Gastroesophageal sphincter (tissue), 4 donors: ENCODE results near the gene OPCML. TPM values are rescaled to one million over a fixed set of nuclear protein-coding genes. Genes with fewer than 3 reads are reported as not detected.
A peak's percentile ranks its signal among the peaks of the same experiment; 100 is the strongest.

Experiments
- ATAC-seq: fragments of 150-250 bp; one replicate; pipeline ENCODE4 v1.9.1; 2016; ENCODE audit warnings: mild to moderate bottlenecking, moderate library complexity
- H3K27ac ChIP-seq, 4 donors: fragments of 200-600 bp; sonication (generic) in 3 of 4; 1 replicate in 3 of 4; 2 replicates in 1 of 4; pipeline ENCODE4 v1.5.1; 2016 to 2019
- H3K27me3 ChIP-seq: fragments of 200-600 bp; sonication (generic); one replicate; pipeline ENCODE4 v1.5.1; 2019
- H3K36me3 ChIP-seq, 2 donors: fragments of 200-600 bp; sonication (generic); one replicate each; pipeline ENCODE4 v1.5.1; 2019; ENCODE audit warnings: control low read depth in 1 of 2
- H3K4me1 ChIP-seq, 3 donors: fragments of 200-600 bp; sonication (generic); 1 replicate in 2 of 3; 2 replicates in 1 of 3; pipeline ENCODE4 v1.5.1; 2016 to 2019; ENCODE audit warnings: control low read depth in 2 of 3
- H3K4me3 ChIP-seq, 2 donors: fragments of 200-600 bp; sonication (generic); one replicate each; pipeline ENCODE4 v1.5.1; 2019; ENCODE audit warnings: mild to moderate bottlenecking in 1 of 2, moderate library complexity in 1 of 2
- H3K9me3 ChIP-seq, 3 donors: fragments of 200-600 bp; sonication (generic); one replicate each; pipeline ENCODE4 v1.5.1; 2017 to 2019; ENCODE audit warnings: control low read depth in 2 of 3
- EP300 ChIP-seq: sonication (generic); formaldehyde crosslinking; IDR thresholded peaks from one replicate; pipeline ENCODE4 v1.6.1; 2017; ENCODE audit warnings: antibody characterized with exemption, mild to moderate bottlenecking
- POLR2A ChIP-seq, 2 donors: fragments of 450-650 bp; IDR thresholded peaks; one replicate each; pipeline ENCODE4 v1.6.1; 2017; ENCODE audit warnings: antibody characterized with exemption in 2 of 2, mild to moderate bottlenecking in 2 of 2, moderate library complexity in 1 of 2
- POLR2AphosphoS5 ChIP-seq: sonication (generic); formaldehyde crosslinking; IDR thresholded peaks from one replicate; pipeline ENCODE4 v1.6.1; 2017; ENCODE audit warnings: antibody characterized with exemption
- WGBS, 2 donors: methylation state at CpG; one replicate each; pipeline ENCODE4 v1.1.5; 2018; ENCODE audit warnings: low coverage in 1 of 2; 5-methylcytosine and 5-hydroxymethylcytosine counted together
- total RNA-seq, 4 donors: library from RNA; depleted of rRNA; stranded (reverse); fragments of >200 nt; gene quantifications; one replicate each; pipeline ENCODE4 v1.1.0, GENCODE V29; 2016
- TF ChIP-seq, protein P1 (sequence below), 4 experiments: fragments of 200-600 bp in 2 of 4; fragments of 450-650 bp in 2 of 4; sonication (generic) in 1 of 4; IDR thresholded peaks; one replicate each; pipeline ENCODE4 v1.5.1; 2017 to 2019; ENCODE audit warnings: antibody characterized with exemption in 4 of 4, mild to moderate bottlenecking in 2 of 4, moderate library complexity in 2 of 4

OPCML gene
- total RNA-seq, 4 donors from 2014 or later = 0.13 to 0.93 (median 0.33) TPM

- no peak for TF ChIP-seq EP300
- TF ChIP-seq, protein P1, sequence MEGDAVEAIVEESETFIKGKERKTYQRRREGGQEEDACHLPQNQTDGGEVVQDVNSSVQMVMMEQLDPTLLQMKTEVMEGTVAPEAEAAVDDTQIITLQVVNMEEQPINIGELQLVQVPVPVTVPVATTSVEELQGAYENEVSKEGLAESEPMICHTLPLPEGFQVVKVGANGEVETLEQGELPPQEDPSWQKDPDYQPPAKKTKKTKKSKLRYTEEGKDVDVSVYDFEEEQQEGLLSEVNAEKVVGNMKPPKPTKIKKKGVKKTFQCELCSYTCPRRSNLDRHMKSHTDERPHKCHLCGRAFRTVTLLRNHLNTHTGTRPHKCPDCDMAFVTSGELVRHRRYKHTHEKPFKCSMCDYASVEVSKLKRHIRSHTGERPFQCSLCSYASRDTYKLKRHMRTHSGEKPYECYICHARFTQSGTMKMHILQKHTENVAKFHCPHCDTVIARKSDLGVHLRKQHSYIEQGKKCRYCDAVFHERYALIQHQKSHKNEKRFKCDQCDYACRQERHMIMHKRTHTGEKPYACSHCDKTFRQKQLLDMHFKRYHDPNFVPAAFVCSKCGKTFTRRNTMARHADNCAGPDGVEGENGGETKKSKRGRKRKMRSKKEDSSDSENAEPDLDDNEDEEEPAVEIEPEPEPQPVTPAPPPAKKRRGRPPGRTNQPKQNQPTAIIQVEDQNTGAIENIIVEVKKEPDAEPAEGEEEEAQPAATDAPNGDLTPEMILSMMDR (IDR thresholded peaks at IDR 0.05) = no peak
- no peak for TF ChIP-seq POLR2AphosphoS5
- no peak for TF ChIP-seq POLR2A (IDR thresholded peaks at IDR 0.05)
- Histone ChIP-seq H3K4me3 (no peak overlapping the region), H3K9me3 (peaks cover 0 to 4% (median 0%) of the 10 kb centered on the region in 3 donors), H3K27me3 (no peaks in the 10 kb centered on the region), H3K4me1 (no peaks in the 10 kb centered on the region), H3K27ac (no peak overlapping the region), H3K36me3 (no peaks in the 10 kb centered on the region)
- ATAC-seq = no peak
- 58 to 80% methylated on average over 1 to 2 of the region's 7 CpGs for WGBS, 2 donors
These were observed 194.3 kb downstream of the OPCML start for GRCh38 chr11:133337951-133338418.

DNA sequence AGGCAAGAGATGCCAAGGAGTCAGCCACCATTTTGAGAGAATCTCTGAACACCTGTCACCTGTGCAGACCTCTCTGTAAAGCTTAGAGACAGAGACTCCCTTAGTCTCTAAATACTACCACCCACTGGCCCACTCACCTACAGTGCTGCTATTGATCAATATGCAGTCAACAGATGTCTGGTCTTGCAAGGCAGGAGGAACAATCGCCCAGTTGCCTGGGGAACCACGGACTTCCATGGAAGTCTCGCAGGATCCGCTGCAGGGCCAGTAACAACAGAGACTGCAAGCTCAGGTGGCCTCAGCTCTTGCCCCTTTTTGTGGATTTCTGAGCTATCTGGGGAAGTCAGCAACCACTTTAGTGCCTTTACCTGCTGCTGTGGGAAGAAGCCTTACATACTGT, 195.1 kb downstream of the OPCML start:
- WGBS, 2 donors = no CpG with 5 or more reads among the region's 4 CpGs
- H3K4me1 ChIP-seq = no peaks in the 10 kb centered on the region
- H3K36me3 ChIP-seq = no peaks in the 10 kb centered on the region
- no peaks in the 10 kb centered on the region for H3K27me3 ChIP-seq
- TF ChIP-seq, protein P1 (IDR thresholded peaks at IDR 0.05) = no peak
- no peak for TF ChIP-seq POLR2AphosphoS5
- TF ChIP-seq POLR2A (IDR thresholded peaks at IDR 0.05) = no peak
- TF ChIP-seq EP300 = no peak
- no peak overlapping the region for H3K4me3 ChIP-seq
- no peak for ATAC-seq
- no peak overlapping the region for H3K27ac ChIP-seq
- H3K9me3 ChIP-seq = peaks cover 0 to 4% (median 0%) of the 10 kb centered on the region in 3 donors

DNA sequence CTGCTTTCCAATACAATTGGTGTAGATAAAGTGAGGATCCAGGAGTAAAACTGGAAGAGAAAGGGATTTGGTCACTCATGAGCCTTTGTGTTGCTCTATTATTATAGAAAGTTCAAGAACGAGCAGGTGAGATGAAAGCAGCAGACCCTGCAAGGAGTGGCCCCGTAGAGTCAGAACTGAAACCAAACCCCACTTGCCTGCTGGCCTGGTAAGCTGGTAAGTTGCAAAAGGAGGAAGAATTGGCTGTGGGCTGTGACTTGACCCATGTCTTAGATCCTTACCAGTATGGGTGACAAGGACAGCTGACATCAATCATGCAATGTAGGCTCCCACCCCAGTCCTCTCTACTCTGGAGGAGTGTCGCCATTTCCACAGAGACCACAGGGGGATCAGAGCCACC, 201.3 kb downstream of the OPCML start:
- no peak for ATAC-seq
- 82 to 86% methylated on average over 2 to 3 of the region's 3 CpGs for WGBS, 2 donors
- Histone ChIP-seq H3K27me3 (no peaks in the 10 kb centered on the region), H3K27ac (no peak overlapping the region), H3K36me3 (no peaks in the 10 kb centered on the region), H3K4me1 (no peaks in the 10 kb centered on the region), H3K4me3 (no peak overlapping the region), H3K9me3 (peaks cover 0 to 4% (median 0%) of the 10 kb centered on the region in 3 donors)
- TF ChIP-seq POLR2A (IDR thresholded peaks at IDR 0.05) (no peak), EP300 (no peak)
- TF ChIP-seq, protein P1 (IDR thresholded peaks at IDR 0.05) = no peak

GRCh38 chr11:133326849-133327248, 205.5 kb downstream of the OPCML start:
- H3K27me3 ChIP-seq = no peaks in the 10 kb centered on the region
- no peak overlapping the region for H3K27ac ChIP-seq
- TF ChIP-seq EP300 (no peak), POLR2A (IDR thresholded peaks at IDR 0.05) (no peak)
- H3K4me3 ChIP-seq = no peak overlapping the region
- H3K36me3 ChIP-seq = no peaks in the 10 kb centered on the region
- no peaks in the 10 kb centered on the region for H3K9me3 ChIP-seq
- peak; percentile 22 for ATAC-seq
- H3K4me1 ChIP-seq = no peaks in the 10 kb centered on the region
- WGBS, 2 donors = 81 to 90% methylated on average over 7 of the region's 7 CpGs

DNA sequence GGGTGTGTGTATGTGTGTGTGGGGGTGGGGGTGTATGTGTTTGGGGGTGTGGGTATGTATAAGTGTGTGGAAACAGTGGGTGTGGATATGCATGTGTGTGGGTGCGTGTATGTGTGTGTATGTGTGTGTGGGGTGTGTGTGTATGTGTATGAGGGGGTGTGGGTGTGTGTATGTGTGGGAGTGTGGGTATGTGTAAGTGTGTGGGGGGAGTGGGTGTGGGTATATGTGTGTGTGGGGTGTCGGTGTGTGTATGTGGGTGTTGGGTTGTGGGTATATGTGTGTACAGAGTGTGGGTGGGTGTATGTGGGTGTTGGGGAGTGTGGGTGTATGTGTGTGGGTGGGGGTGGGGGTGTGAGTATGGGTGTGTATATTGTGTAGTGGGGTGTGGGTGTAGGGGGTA, 206.0 kb downstream of the OPCML start:
- Histone ChIP-seq H3K9me3 (no peaks in the 10 kb centered on the region), H3K4me1 (no peaks in the 10 kb centered on the region), H3K27ac (no peak overlapping the region), H3K27me3 (no peaks in the 10 kb centered on the region), H3K36me3 (no peaks in the 10 kb centered on the region), H3K4me3 (no peak overlapping the region)
- no peak for ATAC-seq
- WGBS, 2 donors = 86 to 100% methylated on average over 2 of the region's 2 CpGs
- no peak for TF ChIP-seq EP300
- no peak for TF ChIP-seq POLR2AphosphoS5
- TF ChIP-seq POLR2A (IDR thresholded peaks at IDR 0.05) = no peak
- TF ChIP-seq, protein P1 (IDR thresholded peaks at IDR 0.05) = no peak
